Brain microvascular endothelial cell (primary cell): ENCODE data around the gene TMEM144.

Experiments used
- DNase-seq: peaks from one replicate; pipeline ENCODE4 v3.0.0-alpha.2; 2020
- H3K27ac ChIP-seq: fragments of 250-450 bp; sonication (Bioruptor Pico); 2 replicates; pipeline ENCODE4 v1.5.1; 2020; ENCODE audit warnings: mild to moderate bottlenecking, moderate library complexity
- H3K27me3 ChIP-seq: fragments of 250-450 bp; sonication (Bioruptor Pico); replicated peaks from 2 replicates; pipeline ENCODE4 v1.5.1; 2020; ENCODE audit warnings: mild to moderate bottlenecking
- H3K36me3 ChIP-seq: fragments of 250-450 bp; sonication (Bioruptor Pico); replicated peaks from 2 replicates; pipeline ENCODE4 v1.5.1; 2020; ENCODE audit warnings: mild to moderate bottlenecking
- H3K4me3 ChIP-seq: 2 replicates; pipeline ENCODE4 v1.5.1; 2011; ENCODE audit warnings: low read depth, mild to moderate bottlenecking, control low read depth, low read length, moderate library complexity
- in situ Hi-C: cut with HindIII; loops from 2 replicates; pipeline ENCODE4 v1.10.0; 2017; ENCODE audit warnings: low sequenced_read_pairs, low pct_ligation_motif_present
- TF ChIP-seq, protein P1 (sequence below): IDR thresholded peaks from 2 replicates; pipeline ENCODE4 v1.5.1; 2011; ENCODE audit warnings: low read depth, mild to moderate bottlenecking, moderate library complexity, low read length, control low read depth, inconsistent platforms; ENCODE audit errors: missing control alignments

Gene TMEM144

DNA sequence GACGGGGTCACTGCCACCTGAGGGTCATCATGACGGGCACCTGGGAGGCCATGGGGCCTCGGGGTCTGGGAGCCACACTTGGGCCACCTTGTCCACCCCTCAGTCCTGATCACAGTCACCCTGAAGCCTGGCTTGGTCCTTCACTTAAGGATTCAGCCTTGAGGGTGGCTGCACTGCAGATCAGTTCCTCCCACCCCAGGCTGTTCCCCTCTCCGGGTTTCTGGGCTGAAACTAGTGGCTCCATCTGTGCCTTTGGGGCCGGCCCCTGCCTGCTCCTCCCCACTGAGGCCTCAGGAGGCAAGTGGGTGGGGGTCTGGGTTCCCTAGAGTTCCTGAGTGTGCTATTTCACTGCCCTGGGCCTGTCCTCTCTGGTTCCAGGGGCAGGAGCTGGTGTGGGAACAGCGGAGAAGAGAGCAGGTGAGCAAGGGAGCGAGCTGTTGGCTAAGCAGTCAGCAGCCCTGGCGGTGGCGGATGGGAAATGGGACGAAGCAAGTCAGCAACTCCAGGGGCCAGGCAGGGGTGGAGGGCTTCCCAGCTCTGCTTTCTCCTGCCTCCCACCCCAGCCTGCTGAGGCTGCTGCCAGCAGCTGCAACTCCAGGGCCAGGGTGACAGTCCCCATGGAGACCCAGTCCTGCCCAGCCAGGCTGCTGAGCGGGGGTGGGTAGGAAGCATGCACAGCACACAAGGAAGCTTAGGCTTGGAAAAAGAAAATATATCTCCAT is 81.2 kb downstream of the TMEM144 start:
- DNase-seq, result no peak
- Histone ChIP-seq H3K27ac (no peak overlapping the region), H3K4me3 (no peak overlapping the region), H3K36me3 (no peaks in the 10 kb centered on the region), H3K27me3 (no peaks in the 10 kb centered on the region)
- in situ Hi-C loops, result no loop called here
- TF ChIP-seq, protein P1, sequence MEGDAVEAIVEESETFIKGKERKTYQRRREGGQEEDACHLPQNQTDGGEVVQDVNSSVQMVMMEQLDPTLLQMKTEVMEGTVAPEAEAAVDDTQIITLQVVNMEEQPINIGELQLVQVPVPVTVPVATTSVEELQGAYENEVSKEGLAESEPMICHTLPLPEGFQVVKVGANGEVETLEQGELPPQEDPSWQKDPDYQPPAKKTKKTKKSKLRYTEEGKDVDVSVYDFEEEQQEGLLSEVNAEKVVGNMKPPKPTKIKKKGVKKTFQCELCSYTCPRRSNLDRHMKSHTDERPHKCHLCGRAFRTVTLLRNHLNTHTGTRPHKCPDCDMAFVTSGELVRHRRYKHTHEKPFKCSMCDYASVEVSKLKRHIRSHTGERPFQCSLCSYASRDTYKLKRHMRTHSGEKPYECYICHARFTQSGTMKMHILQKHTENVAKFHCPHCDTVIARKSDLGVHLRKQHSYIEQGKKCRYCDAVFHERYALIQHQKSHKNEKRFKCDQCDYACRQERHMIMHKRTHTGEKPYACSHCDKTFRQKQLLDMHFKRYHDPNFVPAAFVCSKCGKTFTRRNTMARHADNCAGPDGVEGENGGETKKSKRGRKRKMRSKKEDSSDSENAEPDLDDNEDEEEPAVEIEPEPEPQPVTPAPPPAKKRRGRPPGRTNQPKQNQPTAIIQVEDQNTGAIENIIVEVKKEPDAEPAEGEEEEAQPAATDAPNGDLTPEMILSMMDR, result no peak

DNA sequence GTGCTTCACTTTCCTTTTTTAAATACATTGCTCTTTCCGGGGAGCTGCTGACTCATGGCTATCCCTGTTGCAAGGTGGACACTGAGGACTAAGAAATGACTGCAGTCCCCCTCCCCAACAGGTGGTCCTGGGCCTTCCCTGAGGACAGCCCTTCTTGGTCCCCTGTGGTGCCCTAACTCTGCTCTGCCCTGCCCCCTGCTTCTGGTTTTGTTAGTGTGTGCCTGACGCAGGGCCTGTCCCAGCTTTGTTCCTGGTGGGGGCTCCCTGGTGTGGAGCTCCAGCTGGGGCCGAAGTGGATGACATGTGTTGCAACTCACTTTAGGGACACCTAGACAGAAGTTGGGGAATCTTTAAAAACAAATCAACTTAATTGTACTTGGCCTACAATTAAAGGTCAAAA is 81.9 kb downstream of the TMEM144 start:
- no peaks in the 10 kb centered on the region for H3K36me3 ChIP-seq
- no peak overlapping the region for H3K4me3 ChIP-seq
- no peaks in the 10 kb centered on the region for H3K27me3 ChIP-seq
- in situ Hi-C loops, result no loop called here
- H3K27ac ChIP-seq, result no peak overlapping the region
- DNase-seq, result no peak
- TF ChIP-seq, protein P1, result no peak

DNA sequence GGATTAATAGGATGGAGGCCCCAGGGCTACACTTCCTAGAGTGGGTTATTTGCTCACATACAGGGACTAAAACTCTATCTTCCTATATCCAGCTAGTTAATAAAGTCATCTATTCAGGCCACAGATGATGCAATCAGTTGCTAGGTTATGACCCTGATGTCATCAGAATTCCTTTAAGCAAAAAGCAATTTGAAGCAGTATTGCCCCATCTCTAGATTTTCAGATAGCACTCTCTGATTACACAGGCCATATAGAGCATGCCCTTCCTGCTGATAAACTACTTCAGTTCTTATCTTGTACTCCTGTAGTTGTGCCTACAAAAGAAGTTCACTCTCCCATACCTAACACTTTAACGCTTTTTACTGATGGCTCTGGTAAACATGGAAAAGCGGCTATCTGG is 84.8 kb downstream of the TMEM144 start:
- in situ Hi-C loops, result no loop called here
- no peak for DNase-seq
- no peak overlapping the region for H3K27ac ChIP-seq
- H3K4me3 ChIP-seq, result no peak overlapping the region
- no peaks in the 10 kb centered on the region for H3K27me3 ChIP-seq
- TF ChIP-seq, protein P1, result no peak
- H3K36me3 ChIP-seq, result no peaks in the 10 kb centered on the region

DNA sequence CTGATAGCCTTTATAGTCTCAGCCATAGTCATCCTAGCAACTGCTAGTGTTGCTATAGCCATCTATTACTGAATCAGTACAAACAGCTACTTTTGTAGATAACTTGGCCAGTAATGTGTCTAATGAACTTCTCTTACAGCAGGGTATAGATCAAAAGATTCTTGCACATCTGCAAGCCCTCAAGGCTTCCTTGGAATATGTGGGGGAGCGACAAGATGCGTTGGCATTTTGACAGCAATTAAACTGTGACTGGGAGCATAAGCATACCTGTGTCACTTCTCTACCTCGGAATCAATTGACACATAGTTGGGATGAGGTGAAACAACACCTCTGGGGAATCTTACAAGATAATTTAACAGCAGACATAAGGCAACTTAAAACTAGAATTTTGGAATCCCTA is 87.6 kb downstream of the TMEM144 start:
- Histone ChIP-seq H3K4me3 (no peak overlapping the region), H3K27me3 (no peaks in the 10 kb centered on the region), H3K36me3 (no peaks in the 10 kb centered on the region), H3K27ac (no peak overlapping the region)
- DNase-seq, result no peak
- TF ChIP-seq, protein P1, result no peak
- in situ Hi-C loops, result no loop called here

DNA sequence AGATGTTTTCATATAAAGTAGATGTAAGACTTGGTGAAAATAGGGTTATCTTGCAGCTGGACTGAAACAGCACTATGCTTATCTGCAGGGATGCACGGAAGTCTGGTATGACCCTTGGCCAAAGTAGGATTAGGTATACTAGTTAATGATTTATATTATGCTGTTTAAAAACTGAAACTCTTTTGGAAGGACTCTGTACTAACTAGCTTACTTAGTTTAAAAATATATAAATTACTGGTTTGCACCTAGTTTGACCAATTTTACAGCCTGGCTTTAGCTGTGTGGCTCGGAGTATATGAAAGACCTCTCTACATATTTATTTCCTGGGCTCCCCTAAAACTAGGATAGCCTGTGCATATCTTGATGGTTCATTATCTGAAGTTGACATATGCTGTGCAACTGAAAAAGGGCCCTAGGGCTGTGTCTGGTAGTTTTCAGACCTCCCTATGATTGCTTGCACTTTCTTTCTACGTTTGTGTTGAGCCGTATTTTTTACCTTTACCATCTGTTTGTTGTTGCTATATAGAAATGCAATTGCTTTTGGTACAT is 89.2 kb downstream of the TMEM144 start:
- TF ChIP-seq, protein P1, result no peak
- no peaks in the 10 kb centered on the region for H3K27me3 ChIP-seq
- in situ Hi-C loops, result no loop called here

DNA sequence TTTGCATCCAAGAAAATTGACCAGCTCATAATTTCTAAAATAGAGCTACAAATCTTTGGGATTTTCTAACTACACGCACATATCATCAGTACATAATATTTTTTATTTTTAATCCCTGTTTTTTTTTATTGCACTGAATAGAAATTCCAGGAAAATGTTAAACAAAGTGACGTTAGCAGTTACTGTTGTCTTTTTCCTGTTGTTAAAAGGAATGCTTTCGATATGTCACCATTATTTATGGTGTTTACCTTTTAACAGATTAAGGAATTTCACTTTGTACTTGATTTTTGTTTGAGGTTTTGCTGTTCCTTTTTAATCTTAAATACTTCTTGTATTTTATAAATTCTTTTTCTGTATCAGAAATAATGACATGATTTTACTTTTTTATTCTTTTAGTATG is 89.7 kb downstream of the TMEM144 start:
- Histone ChIP-seq H3K27ac (no peak overlapping the region), H3K4me3 (no peak overlapping the region), H3K27me3 (no peaks in the 10 kb centered on the region), H3K36me3 (no peaks in the 10 kb centered on the region)
- no peak for DNase-seq
- TF ChIP-seq, protein P1, result no peak
- in situ Hi-C loops, result no loop called here

More for the DNA sequence above, 89.2 kb downstream of the TMEM144 start:
- Histone ChIP-seq H3K36me3 (no peaks in the 10 kb centered on the region), H3K27ac (no peak overlapping the region), H3K4me3 (no peak overlapping the region)
- DNase-seq, result no peak
